IMR-90 (cell line): Measurements from ENCODE around the gene HEATR5A.

ENCODE experiments used
- MAFK ChIP-seq: IDR thresholded peaks from 2 replicates; pipeline ENCODE4 v1.6.1; 2012; ENCODE audit warnings: low read depth, low read length, improper control_type of control experiment
- NFE2L2 ChIP-seq: fragments of 150-350 bp; IDR thresholded peaks from 2 replicates; pipeline ENCODE4 v1.6.1; 2016; ENCODE audit warnings: low read depth, mild to moderate bottlenecking, low read length
- POLR2A ChIP-seq: IDR thresholded peaks from 2 replicates; pipeline ENCODE4 v1.6.1; 2012; ENCODE audit warnings: mild to moderate bottlenecking, low read depth, low read length
- RAD21 ChIP-seq: IDR thresholded peaks from 2 replicates; pipeline ENCODE4 v1.6.1; 2012; ENCODE audit warnings: low read length, improper control_type of control experiment
- TF ChIP-seq, protein P1 (sequence below): conservative IDR thresholded peaks from 2 replicates; pipeline ENCODE4 v1.5.1; 2012; ENCODE audit warnings: mild to moderate bottlenecking, low read depth, low read length, improper control_type of control experiment

DNA sequence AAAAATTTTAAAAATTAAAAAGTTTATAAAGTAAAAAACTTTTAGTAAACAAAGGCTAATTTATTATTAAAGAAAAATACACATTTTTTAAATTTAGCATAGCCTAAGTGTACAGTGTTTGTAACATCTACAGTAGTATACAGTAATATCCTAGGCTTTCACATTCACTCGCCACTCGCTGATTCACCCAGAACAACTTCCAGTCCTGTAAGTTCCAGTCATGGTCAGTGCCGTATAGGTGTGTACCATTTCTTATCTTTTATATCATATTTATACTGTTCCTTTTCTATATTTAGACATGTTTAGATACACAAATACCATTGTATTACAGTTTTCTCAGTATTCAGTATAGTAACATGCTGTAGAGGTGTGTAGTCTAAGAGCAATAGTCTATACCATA lies 28.9 kb downstream of the HEATR5A start:
- TF ChIP-seq, protein P1, sequence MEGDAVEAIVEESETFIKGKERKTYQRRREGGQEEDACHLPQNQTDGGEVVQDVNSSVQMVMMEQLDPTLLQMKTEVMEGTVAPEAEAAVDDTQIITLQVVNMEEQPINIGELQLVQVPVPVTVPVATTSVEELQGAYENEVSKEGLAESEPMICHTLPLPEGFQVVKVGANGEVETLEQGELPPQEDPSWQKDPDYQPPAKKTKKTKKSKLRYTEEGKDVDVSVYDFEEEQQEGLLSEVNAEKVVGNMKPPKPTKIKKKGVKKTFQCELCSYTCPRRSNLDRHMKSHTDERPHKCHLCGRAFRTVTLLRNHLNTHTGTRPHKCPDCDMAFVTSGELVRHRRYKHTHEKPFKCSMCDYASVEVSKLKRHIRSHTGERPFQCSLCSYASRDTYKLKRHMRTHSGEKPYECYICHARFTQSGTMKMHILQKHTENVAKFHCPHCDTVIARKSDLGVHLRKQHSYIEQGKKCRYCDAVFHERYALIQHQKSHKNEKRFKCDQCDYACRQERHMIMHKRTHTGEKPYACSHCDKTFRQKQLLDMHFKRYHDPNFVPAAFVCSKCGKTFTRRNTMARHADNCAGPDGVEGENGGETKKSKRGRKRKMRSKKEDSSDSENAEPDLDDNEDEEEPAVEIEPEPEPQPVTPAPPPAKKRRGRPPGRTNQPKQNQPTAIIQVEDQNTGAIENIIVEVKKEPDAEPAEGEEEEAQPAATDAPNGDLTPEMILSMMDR: no peak
- TF ChIP-seq POLR2A (no peak), RAD21 (no peak), MAFK (no peak), NFE2L2 (no peak)
